Bronchial epithelial cell (primary cell): ENCODE results near the gene GATAD2A. TPM values are rescaled to one million over a fixed set of nuclear protein-coding genes. Genes with fewer than 3 reads are reported as not detected.

ENCODE experiments used
- DNase-seq: peaks from one replicate; pipeline ENCODE4 v3.0.0-alpha.2; 2010; ENCODE audit warnings: low read depth
- FAIRE-seq: peaks from 2 replicates; lab custom pipeline; 2011; peaks lifted over from hg19 to GRCh38; lab: Jason Lieb, UNC
- H3K27me3 ChIP-seq: 2 replicates; pipeline ENCODE4 v1.5.1; 2011; ENCODE audit warnings: low read length; ENCODE audit not compliant: control insufficient read depth, insufficient read depth
- H3K36me3 ChIP-seq: 2 replicates; pipeline ENCODE4 v1.5.1; 2011; ENCODE audit warnings: low read length; ENCODE audit not compliant: control insufficient read depth, insufficient read depth
- H3K4me3 ChIP-seq: 2 replicates; pipeline ENCODE4 v1.5.1; 2011; ENCODE audit warnings: mild to moderate bottlenecking, low read depth, low read length, control low read depth
- total RNA-seq: library from RNA; depleted of rRNA; stranded (reverse); fragments of >200 nt; gene quantifications from 2 replicates; pipeline ENCODE4 v1.2.1, GENCODE V29; 2014
- TF ChIP-seq, protein P1 (sequence below): IDR thresholded peaks from 2 replicates; pipeline ENCODE4 v1.5.1; 2011; ENCODE audit warnings: mild to moderate bottlenecking, moderate library complexity, low read length, control low read depth, inconsistent platforms; ENCODE audit not compliant: insufficient read depth, severe bottlenecking

Gene GATAD2A
- total RNA-seq, 1 donor from 2014 or later = 48.4 TPM

DNA sequence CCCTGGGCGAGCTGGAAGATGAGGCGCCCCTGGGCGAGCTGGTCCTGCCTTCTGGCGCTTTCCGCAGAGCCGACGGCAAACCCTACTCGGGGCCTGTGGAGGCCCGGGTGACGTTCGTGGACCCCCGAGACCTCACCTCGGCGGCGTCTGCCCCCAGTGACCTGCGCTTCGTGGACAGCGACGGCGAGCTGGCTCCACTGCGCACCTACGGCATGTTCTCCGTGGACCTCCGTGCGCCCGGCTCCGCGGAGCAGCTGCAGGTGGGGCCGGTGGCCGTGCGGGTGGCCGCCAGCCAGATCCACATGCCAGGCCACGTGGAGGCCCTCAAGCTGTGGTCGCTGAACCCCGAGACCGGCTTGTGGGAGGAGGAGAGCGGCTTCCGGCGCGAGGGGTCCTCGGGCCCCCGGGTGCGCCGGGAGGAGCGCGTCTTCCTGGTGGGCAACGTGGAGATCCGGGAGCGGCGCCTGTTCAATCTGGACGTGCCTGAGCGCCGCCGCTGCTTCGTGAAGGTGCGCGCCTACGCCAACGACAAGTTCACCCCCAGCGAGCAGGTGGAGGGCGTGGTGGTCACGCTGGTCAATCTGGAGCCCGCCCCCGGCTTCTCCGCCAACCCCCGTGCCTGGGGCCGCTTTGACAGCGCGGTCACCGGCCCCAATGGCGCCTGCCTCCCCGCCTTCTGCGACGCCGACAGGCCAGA, 138.9 kb downstream of the GATAD2A start:
- FAIRE-seq = no peak
- no peaks in the 10 kb centered on the region for H3K36me3 ChIP-seq
- DNase-seq = no peak
- TF ChIP-seq, protein P1, sequence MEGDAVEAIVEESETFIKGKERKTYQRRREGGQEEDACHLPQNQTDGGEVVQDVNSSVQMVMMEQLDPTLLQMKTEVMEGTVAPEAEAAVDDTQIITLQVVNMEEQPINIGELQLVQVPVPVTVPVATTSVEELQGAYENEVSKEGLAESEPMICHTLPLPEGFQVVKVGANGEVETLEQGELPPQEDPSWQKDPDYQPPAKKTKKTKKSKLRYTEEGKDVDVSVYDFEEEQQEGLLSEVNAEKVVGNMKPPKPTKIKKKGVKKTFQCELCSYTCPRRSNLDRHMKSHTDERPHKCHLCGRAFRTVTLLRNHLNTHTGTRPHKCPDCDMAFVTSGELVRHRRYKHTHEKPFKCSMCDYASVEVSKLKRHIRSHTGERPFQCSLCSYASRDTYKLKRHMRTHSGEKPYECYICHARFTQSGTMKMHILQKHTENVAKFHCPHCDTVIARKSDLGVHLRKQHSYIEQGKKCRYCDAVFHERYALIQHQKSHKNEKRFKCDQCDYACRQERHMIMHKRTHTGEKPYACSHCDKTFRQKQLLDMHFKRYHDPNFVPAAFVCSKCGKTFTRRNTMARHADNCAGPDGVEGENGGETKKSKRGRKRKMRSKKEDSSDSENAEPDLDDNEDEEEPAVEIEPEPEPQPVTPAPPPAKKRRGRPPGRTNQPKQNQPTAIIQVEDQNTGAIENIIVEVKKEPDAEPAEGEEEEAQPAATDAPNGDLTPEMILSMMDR = no peak
- no peak overlapping the region for H3K4me3 ChIP-seq
- H3K27me3 ChIP-seq = peaks cover 7% of the 10 kb centered on the region

DNA sequence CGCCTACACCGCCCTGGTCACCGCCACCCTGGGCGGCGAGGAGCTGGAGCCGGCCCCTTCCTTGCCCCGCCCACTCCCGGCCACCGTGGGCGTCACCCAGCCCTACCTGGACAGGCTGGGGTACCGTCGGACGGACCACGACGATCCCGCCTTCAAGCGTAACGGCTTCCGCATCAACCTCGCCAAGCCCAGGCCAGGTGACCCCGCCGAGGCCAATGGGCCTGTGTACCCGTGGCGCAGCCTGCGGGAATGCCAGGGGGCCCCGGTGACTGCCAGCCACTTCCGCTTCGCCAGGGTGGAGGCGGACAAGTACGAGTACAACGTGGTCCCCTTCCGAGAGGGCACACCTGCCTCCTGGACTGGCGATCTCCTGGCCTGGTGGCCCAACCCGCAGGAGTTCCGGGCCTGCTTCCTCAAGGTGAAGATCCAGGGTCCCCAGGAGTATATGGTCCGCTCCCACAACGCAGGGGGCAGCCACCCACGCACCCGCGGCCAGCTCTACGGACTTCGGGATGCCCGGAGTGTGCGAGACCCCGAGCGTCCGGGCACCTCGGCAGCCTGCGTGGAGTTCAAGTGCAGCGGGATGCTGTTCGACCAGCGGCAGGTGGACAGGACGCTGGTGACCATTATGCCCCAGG, 139.6 kb downstream of the GATAD2A start:
- FAIRE-seq (no peak), DNase-seq (no peak)
- Histone ChIP-seq H3K4me3 (no peak overlapping the region), H3K36me3 (no peaks in the 10 kb centered on the region), H3K27me3 (peaks cover 4% of the 10 kb centered on the region)
- TF ChIP-seq, protein P1 = no peak

DNA sequence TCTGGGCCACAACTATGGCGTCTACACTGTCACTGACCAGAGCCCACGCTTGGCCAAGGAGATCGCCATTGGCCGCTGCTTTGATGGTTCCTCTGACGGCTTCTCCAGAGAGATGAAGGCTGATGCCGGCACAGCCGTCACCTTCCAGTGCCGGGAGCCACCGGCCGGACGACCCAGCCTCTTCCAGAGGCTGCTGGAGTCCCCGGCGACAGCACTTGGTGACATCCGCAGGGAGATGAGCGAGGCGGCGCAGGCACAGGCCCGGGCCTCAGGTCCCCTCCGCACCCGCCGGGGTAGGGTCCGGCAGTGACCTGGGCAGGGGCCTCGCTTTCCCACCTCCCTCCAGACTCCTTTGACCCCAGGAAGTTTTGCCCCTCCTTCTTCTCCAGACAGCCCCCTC, 140.2 kb downstream of the GATAD2A start:
- TF ChIP-seq, protein P1 = no peak
- Histone ChIP-seq H3K36me3 (no peaks in the 10 kb centered on the region), H3K27me3 (peaks cover 4% of the 10 kb centered on the region), H3K4me3 (no peak overlapping the region)
- FAIRE-seq = no peak
- DNase-seq = no peak

DNA sequence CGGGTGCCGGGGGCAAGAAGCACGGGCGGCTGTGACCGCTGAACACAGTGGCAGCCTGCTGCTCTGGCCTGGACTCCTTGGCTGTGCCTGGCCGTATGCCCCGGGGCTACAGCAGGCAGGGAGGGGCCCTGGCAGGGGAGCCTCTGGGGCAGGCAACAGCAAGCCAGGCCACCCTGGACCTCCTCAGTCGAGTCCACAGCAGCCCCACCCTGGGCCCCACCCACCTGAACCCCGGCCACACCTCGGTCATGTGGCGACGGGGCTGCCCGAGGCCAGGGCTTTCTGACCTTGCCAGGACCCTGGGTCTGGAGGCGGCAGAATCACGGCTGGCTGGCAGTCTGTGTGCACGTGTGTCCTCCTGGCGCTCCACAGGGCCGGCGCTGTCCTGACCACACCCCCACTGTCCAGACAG, 141.3 kb downstream of the GATAD2A start:
- FAIRE-seq = no peak

DNA sequence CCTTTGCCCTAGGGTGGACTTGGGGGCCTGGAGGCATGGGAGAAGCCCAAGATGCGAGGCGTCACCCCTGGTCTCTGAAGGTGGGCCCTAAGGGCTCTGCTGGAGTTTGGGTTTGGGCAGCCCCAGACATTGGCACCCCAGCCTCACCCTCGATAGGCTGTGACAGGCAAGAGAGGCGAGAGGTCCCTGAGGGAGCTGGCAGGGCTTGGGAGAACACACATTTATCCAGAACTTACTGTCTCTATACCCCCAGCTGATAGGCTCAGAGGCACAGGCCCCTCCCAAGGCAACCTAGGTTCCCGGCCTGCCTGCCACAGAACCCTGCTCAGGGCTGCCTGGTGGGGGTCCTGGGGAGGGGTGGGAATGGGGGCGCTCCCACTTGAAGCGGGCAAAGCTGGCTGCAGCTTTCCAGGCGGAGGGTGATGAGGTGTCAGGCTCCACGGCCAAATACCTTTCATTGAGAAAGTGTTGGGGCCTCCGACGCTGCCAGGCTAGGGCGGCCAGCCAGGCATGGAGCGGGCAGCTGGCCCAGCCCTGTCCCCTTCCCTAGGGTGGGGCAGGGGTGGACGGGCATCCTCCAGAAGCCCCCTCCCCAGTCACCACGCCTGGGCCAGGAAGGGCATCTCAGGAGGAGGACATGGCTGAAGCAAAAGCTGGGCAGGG, 142.3 kb downstream of the GATAD2A start:
- H3K4me3 ChIP-seq = no peak overlapping the region
- H3K36me3 ChIP-seq = no peaks in the 10 kb centered on the region
- TF ChIP-seq, protein P1 = no peak
- FAIRE-seq (no peak), DNase-seq (no peak)
- peaks cover 4% of the 10 kb centered on the region for H3K27me3 ChIP-seq

More for the DNA sequence above, 141.3 kb downstream of the GATAD2A start:
- Histone ChIP-seq H3K27me3 (peaks cover 4% of the 10 kb centered on the region), H3K4me3 (no peak overlapping the region), H3K36me3 (no peaks in the 10 kb centered on the region)
- DNase-seq = no peak
- TF ChIP-seq, protein P1 = no peak
